ENCODE measurements around the gene FSTL4. TPM values are rescaled to one million over a fixed set of nuclear protein-coding genes. Genes with fewer than 3 reads are reported as not detected.
A peak's percentile ranks its signal among the peaks of the same experiment; 100 is the strongest.

FSTL4 gene
- total RNA-seq, 1 donor from 2014 or later: not detected

DNA sequence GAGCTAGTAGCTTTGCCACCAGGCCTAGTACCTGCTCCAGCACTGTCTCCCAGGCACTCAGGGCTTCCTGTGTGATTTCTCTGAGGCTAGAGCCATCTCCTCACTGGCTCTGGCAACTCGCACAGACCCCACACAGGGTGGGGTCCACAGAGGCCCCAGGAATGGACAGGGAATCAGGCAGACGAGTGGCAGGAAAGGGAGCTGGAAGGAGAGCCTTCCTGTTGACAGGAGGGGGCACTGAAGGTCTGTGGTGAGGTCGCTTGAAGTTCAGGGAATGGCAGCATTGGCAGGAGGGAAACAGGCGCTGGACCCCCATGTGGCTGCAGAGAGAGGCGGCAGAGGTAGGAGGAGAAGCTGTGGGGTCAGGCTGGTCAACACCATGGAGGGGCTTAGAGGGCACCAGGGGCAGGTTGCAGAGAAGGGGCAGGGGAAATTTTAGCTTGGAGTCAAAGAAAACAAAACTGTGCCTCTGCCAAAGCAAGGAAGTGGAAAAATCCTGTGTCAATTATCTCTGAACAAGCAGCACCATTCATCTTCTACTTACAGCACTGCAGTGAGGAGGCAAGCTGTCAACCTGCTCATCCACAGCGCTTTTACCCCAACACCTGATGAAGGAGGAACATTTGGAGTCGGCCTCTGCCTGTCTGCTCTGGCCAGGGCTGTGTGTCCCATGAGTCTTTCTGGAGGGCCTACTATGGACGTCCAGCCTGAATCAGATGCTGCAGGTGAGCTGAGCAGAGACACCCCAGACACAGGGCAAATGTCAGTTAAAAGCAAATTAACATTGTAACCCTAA is 270.2 kb downstream of the FSTL4 start:
- no peak for DNase-seq (ENCODE audit: low read depth)

DNA sequence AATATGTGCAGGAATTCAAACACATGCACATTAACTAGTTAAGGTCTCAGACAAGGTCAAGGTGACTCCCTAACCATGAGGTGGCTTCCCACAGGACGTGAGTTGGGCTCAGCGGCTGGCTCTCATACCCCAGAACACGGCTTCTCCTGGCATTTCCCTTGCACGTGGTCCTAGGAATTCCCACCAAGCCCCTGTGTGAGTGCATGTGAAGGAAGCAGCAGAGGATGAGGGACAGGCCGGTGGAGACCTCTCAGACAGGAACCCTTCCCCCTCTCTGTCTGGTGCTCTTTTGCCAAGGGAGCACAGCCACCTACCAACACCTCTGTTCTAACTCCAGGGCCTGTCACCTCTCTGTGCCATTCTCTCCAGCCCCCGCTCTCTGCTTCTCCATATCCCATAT is 271.0 kb downstream of the FSTL4 start:
- peak; percentile 11 for DNase-seq (ENCODE audit: low read depth)

DNA sequence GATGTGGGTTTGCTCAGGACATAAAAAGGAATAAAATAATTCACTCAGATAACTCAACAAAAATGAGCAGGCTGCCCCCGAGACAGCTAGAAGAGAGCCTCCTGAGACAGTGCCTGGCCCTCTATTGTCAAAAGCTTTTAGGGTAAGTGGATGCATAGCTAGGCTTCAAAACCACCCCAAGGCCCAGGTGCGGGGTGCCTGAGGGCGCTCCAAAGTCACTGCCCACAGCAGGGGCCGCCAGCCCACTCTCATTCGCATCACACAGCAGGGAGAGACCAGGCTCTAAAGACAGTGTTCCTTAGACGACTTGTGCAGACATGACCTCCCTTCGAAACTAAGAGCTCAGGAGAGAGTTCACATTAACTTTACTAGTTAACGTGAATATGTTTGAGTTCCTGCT is 271.5 kb downstream of the FSTL4 start:
- no peak for DNase-seq (ENCODE audit: low read depth)

DNA sequence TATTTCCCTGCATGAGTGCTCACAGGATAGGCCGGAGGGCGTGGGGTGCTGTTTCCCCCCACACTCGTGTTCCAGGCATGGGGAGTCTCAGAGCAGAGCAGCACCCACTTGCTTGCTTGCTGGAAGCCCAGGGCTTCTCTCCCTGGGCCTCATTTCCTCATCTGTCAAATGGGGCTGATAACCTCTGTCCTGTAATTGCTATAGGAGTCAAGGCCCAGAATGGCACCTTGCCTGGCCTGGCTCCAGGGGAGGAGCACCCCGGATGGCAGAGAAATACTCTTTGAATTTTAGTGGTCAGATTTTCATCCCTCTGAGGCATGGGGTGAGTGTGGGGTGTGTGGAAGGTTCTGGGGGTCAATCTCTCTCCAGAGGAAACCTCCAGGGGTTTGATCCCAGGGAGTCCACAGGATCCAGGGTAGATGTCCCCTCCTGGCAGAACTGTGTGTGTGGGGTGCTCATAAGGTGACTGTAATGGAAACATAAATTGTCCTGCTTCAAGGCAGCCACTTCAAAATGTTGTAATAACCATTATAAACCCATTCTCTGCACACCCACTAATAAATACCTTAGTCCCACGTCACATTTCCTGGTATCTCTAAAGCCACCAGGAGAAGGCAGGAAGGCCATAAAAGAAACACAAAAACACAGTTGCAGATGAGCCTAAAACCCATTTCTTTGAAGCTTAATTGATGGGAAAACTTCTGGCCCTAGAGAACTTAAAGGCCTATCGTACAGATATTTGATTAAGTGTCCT is 272.2 kb downstream of the FSTL4 start:
- peak; percentile 4 for DNase-seq (ENCODE audit: low read depth)

DNA sequence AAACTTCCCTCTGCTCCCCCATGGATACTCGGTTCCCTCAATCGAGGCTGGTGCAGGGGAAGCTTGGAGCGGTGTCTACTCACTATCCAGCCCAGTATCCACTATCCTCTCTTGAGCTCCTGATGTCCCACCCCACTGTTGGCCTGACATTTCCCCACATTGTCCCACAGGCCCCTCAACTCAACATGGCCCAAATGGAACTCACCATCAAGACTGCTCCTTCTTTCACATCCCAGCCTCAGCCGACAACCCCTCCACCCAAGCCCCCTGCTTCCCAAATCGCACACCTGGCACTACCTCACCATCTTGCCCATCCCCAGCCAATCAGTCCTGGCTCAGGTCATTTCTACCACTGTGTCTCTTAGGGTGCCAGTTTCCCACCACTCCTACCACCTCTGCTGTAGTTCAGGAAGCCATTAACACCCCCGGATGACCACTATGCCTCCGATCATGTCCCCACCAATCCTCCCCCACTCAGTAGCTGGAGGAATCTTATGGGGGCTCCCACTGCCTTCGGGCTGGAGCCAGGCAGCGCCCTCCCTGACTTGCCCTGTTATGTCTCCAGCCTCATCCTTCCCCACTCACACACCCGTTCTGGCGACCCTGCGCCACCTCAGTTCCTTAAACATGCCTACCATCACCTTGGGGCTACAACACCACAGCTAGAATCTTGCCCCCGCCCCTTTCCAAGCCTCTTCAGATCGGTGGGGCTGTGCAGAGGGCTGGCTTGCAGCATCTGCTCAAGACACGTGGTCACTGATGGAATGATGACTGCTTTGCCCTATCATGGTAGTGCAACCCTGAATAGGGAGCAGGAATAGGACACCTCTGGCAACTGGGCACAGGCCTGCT is 273.6 kb downstream of the FSTL4 start:
- no peak for DNase-seq (ENCODE audit: low read depth)

DNA sequence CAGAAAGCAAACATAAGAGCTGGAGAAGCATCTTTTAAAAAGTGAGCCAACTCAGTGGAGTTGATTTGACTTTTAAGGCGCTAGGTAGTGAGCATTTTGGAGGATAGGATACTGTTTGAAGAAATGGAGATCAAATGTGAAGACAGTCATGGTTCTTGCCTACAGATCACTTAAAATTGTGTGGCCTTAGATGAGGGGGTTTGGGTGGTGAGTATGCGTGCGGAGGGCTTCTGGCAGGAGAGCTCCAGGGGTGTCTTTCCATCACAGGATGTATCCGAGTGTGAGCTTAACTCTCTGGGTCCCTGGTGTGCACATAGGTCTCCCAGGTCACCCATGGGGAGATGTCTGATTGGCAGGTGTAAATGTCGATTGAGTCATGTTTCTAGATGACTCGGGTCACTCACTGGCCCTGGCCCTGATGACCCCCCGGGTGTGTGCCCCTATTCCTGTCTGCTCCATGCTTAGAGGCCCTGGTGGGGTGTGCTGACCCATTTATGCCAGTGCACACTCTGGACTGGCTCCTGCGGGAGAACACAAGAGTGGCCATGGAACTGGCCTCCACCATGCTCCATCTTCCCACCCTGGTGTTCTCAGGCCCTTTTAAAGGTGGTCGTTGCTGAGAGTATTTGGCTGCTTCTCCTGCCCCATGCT is 274.4 kb downstream of the FSTL4 start:
- DNase-seq (ENCODE audit: low read depth): no peak

DNA sequence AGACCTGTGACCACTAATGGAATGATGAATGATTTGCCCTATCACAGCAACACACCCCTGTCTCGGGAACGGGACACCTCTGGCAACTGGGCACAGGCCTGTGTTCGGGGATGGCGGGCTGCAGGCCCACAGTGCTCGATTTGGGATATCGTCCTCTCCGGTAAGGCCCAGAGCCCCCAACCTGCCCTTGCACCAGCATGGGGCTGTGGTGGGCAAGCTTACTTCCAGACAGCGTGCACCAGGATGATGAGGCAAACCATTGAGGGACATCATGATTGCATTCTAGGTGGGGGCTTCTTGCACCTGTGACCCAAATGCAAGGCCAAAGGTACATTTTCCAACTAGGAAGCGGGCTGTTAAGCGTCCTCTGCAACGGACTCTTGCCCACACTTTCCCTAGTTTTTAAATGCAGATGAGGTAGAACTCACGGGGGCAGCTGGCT is 275.4 kb downstream of the FSTL4 start:
- no peak for DNase-seq (ENCODE audit: low read depth)

DNA sequence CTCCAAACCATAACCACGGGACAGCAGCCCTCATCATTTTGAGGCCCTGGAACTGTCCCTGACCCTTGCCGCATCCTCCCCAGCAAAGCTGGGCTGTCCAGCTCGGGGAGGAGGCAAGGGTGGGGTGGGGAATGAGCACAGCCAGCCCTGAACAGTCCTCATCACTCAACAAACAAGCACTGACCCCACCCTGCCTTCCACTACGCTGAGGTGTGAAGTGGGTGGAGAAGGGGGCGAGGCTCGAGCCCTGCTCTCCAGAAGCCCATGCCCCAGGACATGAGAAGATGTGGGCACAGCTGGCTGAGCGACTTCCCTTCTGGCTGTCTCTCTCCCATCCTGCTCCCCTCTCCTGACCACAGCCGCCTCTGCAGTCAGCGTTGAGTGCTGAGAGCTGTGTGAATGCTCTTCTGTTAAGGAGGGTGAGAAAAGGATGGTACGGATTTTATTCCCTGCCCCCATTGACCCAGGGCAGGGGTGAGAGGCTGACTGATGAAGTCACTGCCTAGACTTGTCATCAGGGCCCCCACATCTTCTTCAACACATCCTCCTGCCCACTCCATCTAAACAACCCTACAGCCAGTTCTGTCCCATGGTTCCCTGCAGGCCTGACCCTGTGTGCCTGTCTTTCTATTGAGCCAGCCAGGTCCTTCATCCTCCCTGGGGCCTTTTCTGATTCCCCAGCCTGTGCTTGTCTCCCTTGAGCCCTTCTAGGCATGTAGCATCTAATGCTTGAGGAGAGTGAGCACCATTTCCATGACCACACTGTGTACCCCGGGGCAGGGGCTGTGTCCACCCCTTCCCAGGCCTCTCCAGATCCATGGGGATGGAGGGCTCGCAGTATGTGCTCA is 276.0 kb downstream of the FSTL4 start:
- DNase-seq (ENCODE audit: low read depth): no peak

DNA sequence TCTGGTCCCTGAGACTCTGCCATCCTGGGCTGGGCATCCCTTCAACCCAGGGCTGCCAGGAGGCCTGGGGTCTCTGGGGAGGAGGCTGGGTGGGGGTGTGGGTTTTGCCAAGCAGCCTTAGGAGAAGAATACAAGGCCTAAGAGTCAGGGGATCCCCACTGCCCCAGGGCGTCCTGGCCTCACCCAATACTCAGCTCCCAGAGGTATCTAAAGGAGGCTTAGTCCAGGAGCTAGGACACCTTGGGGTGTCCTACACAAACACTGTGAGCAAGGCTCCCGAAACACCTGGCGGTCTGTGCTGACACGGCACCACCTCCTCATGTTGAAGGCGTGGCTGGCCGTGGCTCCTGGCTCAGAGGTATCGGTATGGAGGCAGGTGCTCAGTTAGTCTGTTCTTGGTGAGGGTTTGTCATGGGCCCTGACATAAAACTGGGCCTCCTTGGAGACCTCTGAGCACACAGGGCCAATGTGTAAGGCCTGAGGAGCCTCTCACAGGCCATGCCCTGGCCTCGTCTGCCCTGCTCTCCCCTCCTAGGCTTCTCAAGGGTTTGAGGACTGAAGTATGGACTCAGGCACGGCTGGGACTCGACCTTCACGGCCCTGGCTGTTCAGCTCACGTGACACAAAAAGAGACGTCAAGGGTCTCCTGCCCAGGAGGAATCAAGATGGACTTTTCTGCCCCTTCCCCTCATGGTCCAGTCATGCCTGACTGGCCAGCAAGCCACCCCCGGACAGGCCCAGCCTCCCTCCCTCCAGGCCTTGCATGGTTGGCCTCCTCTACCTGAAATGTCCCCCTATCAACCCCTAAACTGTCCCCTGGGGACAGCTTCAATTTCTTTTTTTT is 277.3 kb downstream of the FSTL4 start:
- no peak for DNase-seq (ENCODE audit: low read depth)

DNA sequence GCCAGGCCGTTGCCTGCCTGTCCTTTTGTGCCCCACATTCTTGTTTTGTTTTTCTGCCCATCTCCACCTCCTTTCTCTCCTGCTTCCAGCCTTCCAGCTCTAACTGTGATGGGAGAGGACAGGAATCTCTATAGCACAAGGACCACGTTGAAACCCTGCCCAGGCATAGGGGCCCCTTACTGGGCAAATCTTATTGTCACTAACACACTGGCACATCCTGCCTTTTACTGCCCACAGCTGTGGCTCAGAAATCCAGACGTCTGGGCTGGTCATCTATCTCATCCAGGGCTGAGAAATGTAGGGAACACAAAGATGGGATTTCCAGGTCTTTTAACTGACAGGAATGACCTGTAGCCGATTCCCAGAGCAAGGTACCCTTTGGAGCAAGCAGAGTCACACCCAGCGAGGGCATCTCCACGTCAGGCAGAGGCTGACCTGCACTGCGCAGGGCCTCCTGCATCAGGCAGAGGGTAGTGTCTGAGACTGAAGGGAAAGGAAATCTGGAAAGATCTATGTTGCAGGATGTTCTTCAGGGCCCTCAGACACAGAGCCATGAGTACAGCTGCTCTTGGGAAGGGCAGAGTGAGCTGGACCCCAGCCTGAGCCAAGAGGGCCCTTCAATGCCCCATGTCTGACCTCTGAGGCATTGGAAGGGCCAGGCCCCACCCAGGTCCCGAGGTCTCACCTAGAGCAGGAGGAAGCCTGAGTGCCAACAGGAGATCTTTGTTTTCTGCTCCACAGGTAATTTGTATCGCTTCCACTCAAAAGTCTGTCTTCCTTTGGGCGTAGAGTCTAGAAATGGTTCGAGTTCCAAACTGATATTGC is 278.8 kb downstream of the FSTL4 start:
- no peak for DNase-seq (ENCODE audit: low read depth)

DNA sequence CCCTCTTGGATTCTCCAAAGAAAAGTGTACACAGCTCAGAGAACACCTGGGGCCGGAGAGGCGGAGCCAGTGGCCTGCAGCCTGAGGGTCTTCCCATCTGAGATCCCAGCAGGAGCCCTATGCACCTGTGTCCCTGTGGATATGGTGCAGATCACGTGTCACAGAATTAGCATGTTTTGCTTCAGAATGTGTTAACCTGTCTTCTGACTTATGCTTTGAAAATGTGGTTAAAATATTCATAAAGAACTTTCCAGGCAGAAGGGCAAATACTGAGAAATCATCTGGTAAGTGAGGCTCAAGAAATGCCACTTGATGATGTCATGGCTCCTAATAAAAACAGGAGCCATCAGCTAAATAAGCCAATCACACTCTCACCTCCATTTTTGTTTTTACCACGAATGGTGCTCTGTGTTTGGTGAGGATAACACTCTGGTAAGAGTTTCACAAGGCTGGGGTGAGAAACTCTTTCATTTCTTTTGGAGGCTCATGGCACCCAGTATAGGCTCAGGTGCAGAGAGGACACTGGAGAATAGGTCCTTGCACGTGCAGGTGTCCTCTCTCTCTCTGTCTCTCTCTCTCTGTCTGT is 279.8 kb downstream of the FSTL4 start:
- DNase-seq (ENCODE audit: low read depth): no peak

DNA sequence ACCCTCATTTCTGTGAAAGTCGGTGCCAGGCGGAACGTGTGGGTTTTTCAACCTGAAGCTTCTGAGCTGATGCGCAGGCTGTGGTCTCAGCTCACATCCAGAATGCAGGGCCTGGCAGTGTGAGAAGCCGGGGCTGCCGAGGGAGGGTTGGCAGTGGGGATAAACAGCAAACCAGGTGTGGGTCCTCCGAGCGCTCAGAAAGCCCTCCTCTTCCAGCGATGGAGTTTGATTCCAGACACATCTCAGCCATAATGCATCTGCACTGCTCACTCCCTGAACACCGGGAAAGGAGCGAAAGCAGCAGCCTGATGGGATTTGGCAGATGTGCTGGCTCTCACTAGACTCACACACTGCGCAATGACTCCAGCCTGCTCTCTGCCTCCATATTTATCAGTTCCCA is 280.4 kb downstream of the FSTL4 start:
- DNase-seq (ENCODE audit: low read depth): no peak

DNA sequence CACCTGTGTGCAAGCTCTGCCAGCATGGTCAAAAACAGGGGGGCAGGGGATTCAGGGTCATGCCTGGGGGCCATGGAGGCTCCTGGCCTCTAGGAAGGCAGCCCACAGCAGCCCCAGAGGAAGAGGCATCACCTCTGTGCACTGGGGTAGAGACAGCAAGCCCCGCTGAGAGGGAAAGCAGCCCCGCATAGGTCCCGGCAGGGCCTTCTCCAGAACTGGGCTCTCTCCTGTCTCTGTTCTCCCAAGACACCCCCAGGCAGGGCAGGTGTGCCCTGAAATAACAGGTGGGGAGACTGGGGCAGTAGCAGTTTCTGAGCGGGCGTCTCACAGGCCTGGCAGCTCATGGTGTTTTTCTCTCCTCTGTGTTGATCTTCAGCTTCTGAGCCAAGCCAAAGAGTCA is 281.4 kb downstream of the FSTL4 start:
- DNase-seq (ENCODE audit: low read depth): no peak

DNA sequence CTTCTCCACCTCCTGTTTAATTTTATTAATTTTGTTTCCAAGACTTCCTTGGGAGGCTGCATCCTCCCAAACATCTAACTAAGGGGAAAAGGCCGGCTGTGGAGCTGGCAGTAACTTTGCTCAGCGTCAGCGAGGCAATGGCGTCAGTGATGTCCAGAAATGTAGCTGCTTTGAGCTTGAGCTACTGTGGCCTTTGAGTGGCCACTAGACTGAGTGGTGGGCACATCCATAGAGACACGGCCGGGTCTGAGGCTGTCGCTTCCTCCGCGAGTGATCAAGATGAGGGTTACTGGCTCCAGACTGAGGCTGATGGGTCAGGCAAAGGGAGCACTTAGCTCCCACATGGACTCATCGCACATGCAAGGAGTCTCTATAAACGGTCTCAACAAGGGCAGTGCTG is 283.5 kb downstream of the FSTL4 start:
- DNase-seq (ENCODE audit: low read depth): no peak

DNA sequence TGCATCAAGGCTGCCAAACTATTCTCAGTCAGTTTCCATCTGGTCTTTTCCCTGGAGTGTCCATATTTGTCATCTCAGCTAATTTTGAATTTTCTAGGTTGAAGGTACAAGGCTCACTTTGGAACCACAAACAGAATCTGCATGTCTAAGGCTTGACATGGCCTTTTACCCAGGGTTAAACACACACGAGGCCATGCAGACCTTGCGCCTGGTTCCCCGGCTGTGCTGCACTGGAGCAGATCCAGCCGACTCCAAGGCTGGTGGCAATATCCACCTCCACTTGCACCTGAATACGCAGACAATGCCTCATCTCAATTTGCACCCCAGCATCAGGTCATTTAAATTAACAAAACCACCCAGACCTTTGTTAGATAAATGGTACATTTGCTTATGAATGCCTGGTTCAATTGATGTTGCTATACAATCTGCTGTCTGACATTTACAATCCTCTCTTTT is 284.4 kb downstream of the FSTL4 start:
- no peak for DNase-seq (ENCODE audit: low read depth)

DNA sequence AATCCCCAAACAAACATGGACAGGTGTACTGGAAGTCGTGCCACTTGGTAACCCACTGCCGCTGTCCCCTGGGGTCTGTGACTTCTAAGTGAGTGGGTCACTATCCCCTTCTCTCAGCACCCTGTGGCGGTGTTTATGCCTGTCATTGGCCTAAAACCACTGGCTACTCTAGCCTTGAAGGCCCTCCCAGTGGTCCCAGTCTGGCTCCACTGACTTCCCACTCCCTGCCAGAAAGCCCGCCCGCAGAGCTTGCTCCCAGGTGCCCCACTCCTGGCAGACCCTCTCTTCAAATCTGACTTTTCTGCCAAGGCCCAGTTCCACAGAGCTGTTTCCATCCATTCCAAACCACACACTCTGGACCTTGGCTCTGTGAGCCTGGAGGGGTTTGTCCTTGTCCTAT is 286.0 kb downstream of the FSTL4 start:
- no peak for DNase-seq (ENCODE audit: low read depth)

DNA sequence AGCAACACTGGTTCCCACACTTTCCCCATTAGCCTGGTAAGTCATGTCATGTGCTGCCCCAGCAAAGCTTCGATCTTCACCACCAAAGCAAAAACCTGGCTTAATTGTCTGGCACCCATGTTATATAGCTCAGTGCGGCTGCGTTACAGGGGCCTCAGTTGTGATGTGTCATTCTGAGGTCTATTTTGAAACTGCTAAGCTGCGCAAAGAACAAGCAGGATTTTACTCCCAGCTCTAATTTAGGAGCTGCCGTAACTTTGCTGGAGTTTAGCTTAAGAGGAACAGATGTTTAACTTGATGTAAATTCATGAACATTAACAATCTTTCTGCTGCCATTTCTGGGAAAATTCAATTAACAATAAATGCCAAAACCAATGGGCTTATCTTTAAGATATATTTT is 286.5 kb downstream of the FSTL4 start:
- no peak for DNase-seq (ENCODE audit: low read depth)

DNA sequence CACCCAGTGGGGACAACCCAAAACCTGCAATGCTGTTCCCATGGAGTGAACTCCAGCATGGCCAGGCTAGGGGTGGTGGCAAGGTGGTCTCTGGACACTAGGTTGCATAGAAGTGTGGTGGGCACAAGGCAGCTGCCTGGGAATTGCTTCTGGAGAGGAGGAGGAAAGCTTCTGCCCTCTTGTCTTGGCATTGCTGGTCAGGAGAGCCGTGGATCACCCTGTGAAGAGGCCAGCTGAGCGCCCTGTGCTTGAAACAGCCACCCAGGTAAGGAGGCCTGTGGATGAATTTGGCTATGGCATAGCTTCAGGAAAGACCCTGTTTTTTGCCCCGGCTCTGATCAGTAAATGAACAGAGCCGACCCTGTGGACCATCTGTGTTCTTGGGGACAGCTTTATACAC is 287.4 kb downstream of the FSTL4 start:
- DNase-seq (ENCODE audit: low read depth): no peak
